Measurements from ENCODE around the gene GOLGA8R. TPM values are rescaled to one million over a fixed set of nuclear protein-coding genes. Genes with fewer than 3 reads are reported as not detected.
"Not testable (repeated sequence)": the region's sequence is repeated elsewhere in the genome, so short reads cannot be mapped to it uniquely, and the experiment has no call there.

Gene GOLGA8R
- polyA plus RNA-seq, 1 donor from 2014 or later: 0.06 TPM

- H3K9me3 Mint-ChIP-seq, H3K4me3 Mint-ChIP-seq, H3K4me1 Mint-ChIP-seq, H3K27me3 Mint-ChIP-seq, H3K27ac Mint-ChIP-seq, H3K36me3 Mint-ChIP-seq: not testable (repeated sequence)
These were observed 39.2 kb downstream of the GOLGA8R start for GRCh38 chr15:30374862-30375261.

- H3K36me3 Mint-ChIP-seq, H3K4me3 Mint-ChIP-seq, H3K27ac Mint-ChIP-seq, H3K9me3 Mint-ChIP-seq, H3K4me1 Mint-ChIP-seq, H3K27me3 Mint-ChIP-seq: not testable (repeated sequence)
These were observed 45.8 kb downstream of the GOLGA8R start for GRCh38 chr15:30368271-30368670.

- H3K4me3 Mint-ChIP-seq, H3K27me3 Mint-ChIP-seq, H3K36me3 Mint-ChIP-seq, H3K27ac Mint-ChIP-seq, H3K4me1 Mint-ChIP-seq, H3K9me3 Mint-ChIP-seq: not testable (repeated sequence)
These were observed 46.8 kb downstream of the GOLGA8R start for GRCh38 chr15:30367246-30367645.

GRCh38 chr15:30361404-30361803, 52.7 kb downstream of the GOLGA8R start:
- H3K36me3 Mint-ChIP-seq, H3K27ac Mint-ChIP-seq, H3K9me3 Mint-ChIP-seq, H3K27me3 Mint-ChIP-seq, H3K4me3 Mint-ChIP-seq, H3K4me1 Mint-ChIP-seq: not testable (repeated sequence)

- H3K9me3 Mint-ChIP-seq, H3K36me3 Mint-ChIP-seq, H3K27ac Mint-ChIP-seq, H3K4me3 Mint-ChIP-seq, H3K27me3 Mint-ChIP-seq, H3K4me1 Mint-ChIP-seq: not testable (repeated sequence)
These were observed 53.1 kb downstream of the GOLGA8R start for GRCh38 chr15:30360990-30361389.

GRCh38 chr15:30355043-30355442, 59.0 kb downstream of the GOLGA8R start:
- not testable (repeated sequence) for H3K36me3 Mint-ChIP-seq, H3K4me3 Mint-ChIP-seq, H3K9me3 Mint-ChIP-seq, H3K27ac Mint-ChIP-seq, H3K4me1 Mint-ChIP-seq, H3K27me3 Mint-ChIP-seq

Other genes starting within 250 kb of the GOLGA8R start
- not detected for gene CHRFAM7A, start 20.7 kb downstream of the GOLGA8R start, polyA plus RNA-seq
- 0.23 TPM for gene GOLGA8Q, start 137.8 kb upstream of the GOLGA8R start, polyA plus RNA-seq
- gene GOLGA8H, start 189.8 kb upstream of the GOLGA8R start, polyA plus RNA-seq: not detected

All from IgD-negative memory B cell (primary cell).